Neural progenitor cell (in vitro differentiated cells): ENCODE measurements around the gene MSMO1. TPM values are rescaled to one million over a fixed set of nuclear protein-coding genes. Genes with fewer than 3 reads are reported as not detected.

ENCODE experiments used
- DNase-seq: peaks from one replicate; pipeline ENCODE4 v3.0.0-alpha.2; 2016; ENCODE audit warnings: low spot score
- H2AFZ ChIP-seq: fragments of 200-600 bp; sonication (generic); replicated peaks from 2 replicates; pipeline ENCODE4 v1.6.1; 2016; ENCODE audit warnings: antibody characterized with exemption
- H3F3A ChIP-seq: fragments of 200-600 bp; sonication (generic); 2 replicates; pipeline ENCODE4 v1.6.1; 2016; ENCODE audit warnings: antibody characterized with exemption, low read depth
- H3K27ac ChIP-seq: fragments of 200-600 bp; sonication (generic); 2 replicates; pipeline ENCODE4 v1.5.1; 2016; ENCODE audit warnings: mild to moderate bottlenecking
- H3K27me3 ChIP-seq: fragments of 200-600 bp; sonication (generic); 2 replicates; pipeline ENCODE4 v1.6.1; 2016; ENCODE audit warnings: mild to moderate bottlenecking, moderate library complexity
- H3K36me3 ChIP-seq: fragments of 200-600 bp; sonication (generic); 2 replicates; pipeline ENCODE4 v1.5.1; 2016
- H3K4me1 ChIP-seq: fragments of 200-600 bp; sonication (generic); 2 replicates; pipeline ENCODE4 v1.6.1; 2016; ENCODE audit warnings: mixed run types
- H3K4me2 ChIP-seq: fragments of 200-600 bp; sonication (generic); 2 replicates; pipeline ENCODE4 v1.6.1; 2016
- H3K4me3 ChIP-seq: fragments of 200-600 bp; sonication (generic); 2 replicates; pipeline ENCODE4 v1.5.1; 2016
- H3K79me2 ChIP-seq: fragments of 200-600 bp; sonication (generic); 2 replicates; pipeline ENCODE4 v1.6.1; 2016; ENCODE audit warnings: low read depth
- H3K9ac ChIP-seq: fragments of 200-600 bp; sonication (generic); 2 replicates; pipeline ENCODE4 v1.6.1; 2016
- H3K9me3 ChIP-seq: fragments of 200-600 bp; sonication (generic); 2 replicates; pipeline ENCODE4 v1.5.1; 2016; ENCODE audit warnings: low read depth
- H4K20me1 ChIP-seq: fragments of 200-600 bp; sonication (generic); 2 replicates; pipeline ENCODE4 v1.6.1; 2016; ENCODE audit warnings: low read depth
- H3K27ac Mint-ChIP-seq: 3 replicates; pipeline ENCODE4 v1.8.0; 2021; ENCODE audit warnings: mixed read lengths
- H3K27me3 Mint-ChIP-seq: 2 replicates; pipeline ENCODE4 v1.8.0; 2022; ENCODE audit warnings: low read depth, mild to moderate bottlenecking, inconsistent platforms, moderate library complexity, mixed read lengths; ENCODE audit not compliant: insufficient read depth
- H3K36me3 Mint-ChIP-seq: 3 replicates; pipeline ENCODE4 v1.8.0; 2021; ENCODE audit warnings: mixed read lengths
- H3K4me1 Mint-ChIP-seq: 3 replicates; pipeline ENCODE4 v1.8.0; 2021; ENCODE audit warnings: mixed read lengths
- H3K4me3 Mint-ChIP-seq: 3 replicates; pipeline ENCODE4 v1.8.0; 2021; ENCODE audit warnings: mild to moderate bottlenecking, moderate library complexity, mixed read lengths
- H3K9me3 Mint-ChIP-seq: 3 replicates; pipeline ENCODE4 v1.8.0; 2020; ENCODE audit warnings: mixed read lengths
- CTCF ChIP-seq: fragments of 200-600 bp; sonication (generic); IDR thresholded peaks from 2 replicates; pipeline ENCODE4 v1.5.1; 2017; ENCODE audit warnings: antibody characterized with exemption, mild to moderate bottlenecking
- EZH2 ChIP-seq: fragments of 200-600 bp; sonication (generic); IDR thresholded peaks from 2 replicates; pipeline ENCODE4 v1.6.1; 2017; ENCODE audit warnings: antibody characterized with exemption, mild to moderate bottlenecking, moderate library complexity
- EZH2phosphoT487 ChIP-seq: fragments of 200-600 bp; sonication (generic); IDR thresholded peaks from 2 replicates; pipeline ENCODE4 v1.6.1; 2017; ENCODE audit warnings: antibody characterized with exemption
- total RNA-seq: library from RNA; depleted of rRNA; stranded (reverse); fragments of >200 nt; gene quantifications from 2 replicates; pipeline ENCODE4 v1.2.3, GENCODE V29; 2015; ENCODE audit warnings: low replicate concordance

MSMO1 gene
- total RNA-seq, 1 donor from 2014 or later = 298 TPM

- peaks cover 6% of the 10 kb centered on the region for H3K4me1 ChIP-seq
- no peaks in the 10 kb centered on the region for H3K9me3 ChIP-seq
- H3K36me3 ChIP-seq = no peaks in the 10 kb centered on the region
- peaks cover 2% of the 10 kb centered on the region for H3K27me3 Mint-ChIP-seq
- no peak overlapping the region for H3K27ac Mint-ChIP-seq
- peaks cover 7% of the 10 kb centered on the region for H3K4me1 Mint-ChIP-seq
- H3K27me3 ChIP-seq = no peaks in the 10 kb centered on the region
- H3K9me3 Mint-ChIP-seq = no peaks in the 10 kb centered on the region
- H3K79me2 ChIP-seq = no peaks in the 10 kb centered on the region
- TF ChIP-seq EZH2phosphoT487 = no peak
- no peak for TF ChIP-seq CTCF
- no peak for TF ChIP-seq EZH2
- no peak overlapping the region for H3K27ac ChIP-seq
- no peak overlapping the region for H2AFZ ChIP-seq
- DNase-seq = no peak
- peaks cover 4% of the 10 kb centered on the region for H3K36me3 Mint-ChIP-seq
- no peaks in the 10 kb centered on the region for H3F3A ChIP-seq
- no peak overlapping the region for H3K4me2 ChIP-seq
- no peaks in the 10 kb centered on the region for H4K20me1 ChIP-seq
- H3K4me3 Mint-ChIP-seq = no peak overlapping the region
- no peak overlapping the region for H3K9ac ChIP-seq
- H3K4me3 ChIP-seq = no peak overlapping the region
Measured at GRCh38 chr4:165299399-165300060, 27.9 kb upstream of the MSMO1 start.

GRCh38 chr4:165301833-165302232 is 25.6 kb upstream of the MSMO1 start:
- Histone ChIP-seq H3K36me3 (no peaks in the 10 kb centered on the region), H3F3A (no peaks in the 10 kb centered on the region), H3K9ac (no peak overlapping the region), H3K4me2 (no peak overlapping the region), H3K4me1 (no peaks in the 10 kb centered on the region), H3K27ac (no peak overlapping the region), H3K27me3 (no peaks in the 10 kb centered on the region), H4K20me1 (no peaks in the 10 kb centered on the region), H3K79me2 (no peaks in the 10 kb centered on the region), H3K9me3 (no peaks in the 10 kb centered on the region), H3K4me3 (no peak overlapping the region), H2AFZ (no peak overlapping the region)
- Mint-ChIP-seq H3K27me3 (no peaks in the 10 kb centered on the region), H3K27ac (no peak overlapping the region), H3K4me1 (no peaks in the 10 kb centered on the region), H3K9me3 (no peaks in the 10 kb centered on the region), H3K36me3 (peaks cover 4% of the 10 kb centered on the region), H3K4me3 (no peak overlapping the region)
- TF ChIP-seq CTCF (no peak), EZH2 (no peak), EZH2phosphoT487 (no peak)
- no peak for DNase-seq

GRCh38 chr4:165302658-165303057 is 24.8 kb upstream of the MSMO1 start:
- no peak overlapping the region for H3K9ac ChIP-seq
- no peaks in the 10 kb centered on the region for H3K4me1 ChIP-seq
- H3K4me2 ChIP-seq = no peak overlapping the region
- Mint-ChIP-seq H3K27ac (no peak overlapping the region), H3K27me3 (no peaks in the 10 kb centered on the region), H3K4me1 (no peaks in the 10 kb centered on the region), H3K9me3 (no peaks in the 10 kb centered on the region), H3K36me3 (peaks cover 4% of the 10 kb centered on the region), H3K4me3 (no peak overlapping the region)
- no peak for DNase-seq
- no peak overlapping the region for H2AFZ ChIP-seq
- H3K79me2 ChIP-seq = no peaks in the 10 kb centered on the region
- no peaks in the 10 kb centered on the region for H4K20me1 ChIP-seq
- H3K4me3 ChIP-seq = no peak overlapping the region
- no peaks in the 10 kb centered on the region for H3K27me3 ChIP-seq
- H3K36me3 ChIP-seq = no peaks in the 10 kb centered on the region
- no peak overlapping the region for H3K27ac ChIP-seq
- H3K9me3 ChIP-seq = no peaks in the 10 kb centered on the region
- TF ChIP-seq CTCF (no peak), EZH2 (no peak), EZH2phosphoT487 (no peak)
- H3F3A ChIP-seq = no peaks in the 10 kb centered on the region
